Limb (tissue), 2 donors: ENCODE measurements around the gene CDC42BPB.

Experiments used
- DNase-seq, 2 donors: peaks; one replicate each; pipeline ENCODE4 v3.0.0-alpha.2; 2016; ENCODE audit errors: extremely low spot score in 2 of 2

The CDC42BPB gene

GRCh38 chr14:103073367-103073875 is 16.1 kb upstream of the CDC42BPB start:
- DNase-seq: no peak

GRCh38 chr14:103072595-103073366 is 15.4 kb upstream of the CDC42BPB start:
- DNase-seq: peak in 1 of 2 donors; percentile 27

- DNase-seq: no peak
These were observed 14.3 kb upstream of the CDC42BPB start for GRCh38 chr14:103071544-103072251.

- DNase-seq: no peak
These were observed 13.7 kb upstream of the CDC42BPB start for GRCh38 chr14:103070971-103071542.

GRCh38 chr14:103070263-103070885 is 13.0 kb upstream of the CDC42BPB start:
- no peak for DNase-seq

DNA sequence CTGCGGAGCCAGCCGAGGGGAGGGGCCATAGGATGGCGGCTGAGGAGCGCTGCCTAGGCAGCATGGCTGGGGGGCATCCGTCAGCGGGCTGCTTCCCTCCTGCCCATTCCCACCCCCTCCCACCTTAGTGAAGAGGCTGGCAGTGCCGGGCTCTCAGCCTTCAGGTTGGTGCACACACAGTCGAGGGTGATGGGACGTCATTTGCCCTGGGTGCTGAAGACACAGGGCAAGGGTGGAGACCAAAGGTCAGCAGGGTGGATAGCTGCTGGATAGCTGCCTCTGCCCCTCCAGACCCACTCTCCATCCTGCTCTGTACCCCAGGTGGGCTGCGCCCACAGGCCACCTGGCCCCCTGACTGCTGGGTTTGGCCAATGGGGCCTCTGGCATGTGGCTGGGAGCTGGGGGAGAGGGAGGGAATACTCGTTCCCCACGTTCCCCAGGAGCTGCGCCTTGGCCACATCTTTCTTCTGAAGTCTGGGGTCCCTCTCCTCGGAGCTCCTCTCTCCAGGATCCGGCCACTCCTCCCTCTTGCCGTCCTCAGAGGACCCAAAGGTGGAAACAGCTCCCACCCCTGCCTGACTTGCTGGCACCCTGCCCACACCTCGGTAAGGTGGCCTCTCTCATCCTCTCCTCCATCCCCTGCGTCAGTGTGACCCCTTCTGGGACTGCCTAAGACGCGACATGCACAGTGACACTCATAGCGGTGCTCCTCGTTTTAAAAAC is 11.2 kb upstream of the CDC42BPB start:
- no peak for DNase-seq

DNA sequence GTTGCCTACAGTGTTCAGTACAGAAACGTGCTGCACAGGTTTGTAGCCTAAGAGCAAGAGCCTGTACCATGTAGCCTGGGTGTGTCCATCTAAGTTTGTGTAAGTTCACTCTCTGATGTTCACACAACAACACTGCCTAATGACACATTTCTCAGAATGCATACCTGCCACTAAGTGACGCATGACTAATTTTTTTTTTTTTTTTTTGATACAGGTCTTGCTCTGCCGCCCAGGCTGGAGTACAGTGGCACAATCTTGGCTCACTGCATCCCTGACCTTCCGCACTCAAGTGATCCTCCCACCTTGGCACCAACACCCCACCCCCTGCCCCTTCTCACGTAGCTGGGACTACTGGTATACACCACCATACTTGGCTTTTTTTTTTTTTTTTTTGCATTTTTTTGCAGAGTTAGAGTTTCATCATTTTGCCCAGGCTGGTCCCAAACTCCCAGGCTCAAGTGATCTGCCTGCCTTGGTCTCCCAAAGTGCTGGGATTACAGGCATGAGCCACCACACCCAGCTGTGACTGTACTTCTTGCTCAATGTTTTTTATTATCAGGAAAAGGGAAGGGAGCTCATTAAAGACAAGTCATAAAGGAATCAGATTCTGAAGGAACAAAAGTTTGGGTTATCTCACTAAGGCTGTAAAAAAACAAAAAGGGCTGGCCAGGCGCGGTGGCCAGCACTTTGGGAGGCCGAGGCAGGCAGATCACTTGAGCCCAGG is 10.0 kb upstream of the CDC42BPB start:
- DNase-seq: no peak

GRCh38 chr14:103066399-103066798 is 9.1 kb upstream of the CDC42BPB start:
- DNase-seq: no peak

DNA sequence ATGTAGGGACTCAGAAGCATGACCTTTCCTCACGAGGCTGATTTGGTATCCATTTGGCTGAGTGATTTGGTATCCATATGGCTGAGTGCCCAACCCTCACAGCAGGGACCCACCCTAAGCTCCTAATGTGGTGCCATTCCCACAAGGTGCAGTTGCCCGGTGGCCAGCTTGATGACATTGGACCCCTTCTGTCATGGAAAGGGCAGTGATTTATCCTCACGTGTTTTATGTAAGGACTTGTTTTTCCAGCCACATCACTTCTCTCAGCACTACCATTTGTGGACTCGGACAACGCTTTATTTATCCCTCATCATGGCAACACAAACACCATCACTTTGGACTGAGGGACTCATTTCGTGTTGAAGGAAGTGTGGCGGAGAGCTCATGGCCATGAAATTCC is 8.5 kb upstream of the CDC42BPB start:
- DNase-seq: no peak

DNA sequence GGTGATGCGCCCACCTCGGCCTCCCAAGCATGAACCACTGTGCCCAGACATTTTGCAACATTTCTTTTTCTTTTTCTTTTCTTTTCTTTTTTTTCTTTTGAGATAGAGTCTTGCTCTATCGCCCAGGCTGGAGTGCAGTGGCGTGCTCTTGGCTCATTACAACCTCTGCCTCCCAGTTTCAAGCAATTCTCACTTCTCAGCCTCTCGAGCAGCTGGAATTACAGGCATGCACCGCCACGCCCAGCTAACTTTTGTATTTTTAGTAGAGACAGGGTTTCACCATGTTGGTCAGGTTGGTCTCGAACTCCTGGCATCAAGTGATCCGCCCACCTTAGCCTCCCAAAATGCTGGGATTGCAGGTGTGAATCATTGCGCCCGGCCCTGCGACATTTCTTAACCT is 7.6 kb upstream of the CDC42BPB start:
- DNase-seq: no peak

DNA sequence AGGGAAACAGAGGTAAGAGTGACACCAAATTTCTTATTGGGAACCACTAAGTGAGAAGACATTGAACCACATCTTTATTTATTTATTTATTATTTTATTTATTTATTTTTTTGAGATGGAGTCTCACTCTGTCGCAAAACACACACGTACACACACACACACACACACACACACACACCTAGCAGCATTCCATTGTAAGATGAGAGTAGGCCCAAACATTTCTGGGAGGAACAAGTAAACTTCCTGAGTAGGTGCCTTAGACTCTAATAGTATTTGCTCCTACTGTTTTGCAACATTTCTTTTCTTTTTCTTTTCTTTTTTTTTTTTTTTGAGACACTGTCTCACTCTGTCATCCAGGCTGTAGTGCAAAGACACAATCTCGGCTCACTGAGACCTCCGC is 7.1 kb upstream of the CDC42BPB start:
- DNase-seq: no peak

DNA sequence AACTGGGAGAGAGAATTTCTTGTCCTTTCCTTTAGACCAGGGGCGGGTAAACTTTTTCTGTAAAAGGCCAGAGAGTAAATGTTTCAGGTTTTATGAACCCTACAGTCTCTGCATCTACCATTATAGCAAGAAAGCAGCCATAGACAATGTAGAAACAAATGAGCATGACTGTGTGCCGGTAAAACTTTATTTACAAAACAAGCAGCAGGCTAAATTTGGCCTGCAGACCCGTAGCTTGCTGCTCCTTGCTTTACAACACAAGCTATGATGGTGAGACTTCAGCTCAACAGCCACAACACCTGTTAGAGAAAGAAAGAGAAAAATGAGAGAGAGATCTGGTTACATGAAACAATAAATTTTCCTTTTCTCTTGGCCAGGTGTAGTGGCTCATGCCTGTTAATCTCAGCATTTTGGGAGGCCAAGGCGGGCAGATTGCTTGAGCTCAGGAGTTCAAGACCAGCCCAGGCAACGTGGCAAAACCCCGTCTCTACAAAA is 4.2 kb upstream of the CDC42BPB start:
- no peak for DNase-seq

DNA sequence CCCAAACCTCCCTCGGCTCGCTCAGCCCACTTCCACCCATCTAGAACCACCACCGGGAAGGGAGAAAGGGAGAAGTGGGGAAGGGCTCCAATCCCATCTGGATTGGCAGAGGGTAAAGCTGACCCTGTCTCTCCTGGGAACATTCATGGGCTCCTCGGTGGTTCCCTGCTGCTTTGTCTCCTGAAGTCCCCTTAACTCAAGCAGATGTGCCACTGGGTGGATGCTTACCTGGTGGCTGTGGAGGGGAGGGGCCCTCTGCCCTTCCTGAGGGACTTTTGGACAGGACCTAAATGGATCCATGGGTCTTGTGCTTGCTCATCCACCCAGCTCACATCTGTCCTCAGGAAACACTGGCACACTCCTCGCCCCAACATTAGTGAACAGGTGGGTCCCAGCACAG is 2.2 kb upstream of the CDC42BPB start:
- no peak for DNase-seq

GRCh38 chr14:103058164-103059055 is 1.1 kb upstream of the CDC42BPB start:
- DNase-seq: no peak

- DNase-seq: no peak
These were observed 349 bp downstream of the CDC42BPB start for GRCh38 chr14:103057028-103057371.

DNA sequence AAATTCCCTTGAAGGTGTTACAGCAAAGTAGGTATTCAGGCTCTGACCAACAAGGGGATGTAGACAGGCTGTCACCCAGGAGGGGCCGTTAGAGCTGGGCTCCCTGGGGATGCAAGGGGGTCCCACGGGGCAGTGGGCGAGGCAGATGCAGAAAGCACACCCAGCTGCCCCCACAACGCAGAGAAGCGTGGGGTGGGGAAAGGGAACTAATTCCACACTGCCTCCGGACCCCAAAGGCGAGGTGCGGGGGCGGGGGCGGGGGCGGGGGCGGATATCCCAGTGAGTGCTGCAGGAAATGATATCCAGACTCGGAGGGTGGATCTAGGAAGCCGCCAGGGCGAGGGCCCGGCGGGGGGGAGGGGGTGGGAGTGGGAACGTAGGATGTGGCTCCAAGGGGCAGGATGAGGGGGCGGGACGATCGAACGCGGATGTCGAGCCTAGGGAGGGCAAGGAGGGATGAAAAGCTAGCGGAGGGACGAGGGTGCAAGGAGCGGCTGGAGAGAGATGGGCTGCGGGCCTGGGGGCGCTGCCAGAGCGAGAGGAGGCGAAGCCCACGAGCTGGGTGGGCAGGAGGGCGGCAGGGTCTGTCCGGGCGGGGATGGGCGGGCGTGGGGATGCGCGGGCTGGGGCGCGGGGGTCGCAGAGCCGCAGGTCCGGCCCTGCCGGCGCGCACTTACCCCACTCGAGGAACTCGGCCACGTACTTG is 874 bp downstream of the CDC42BPB start:
- peak; percentile 54 to 83 for DNase-seq

- no peak for DNase-seq
These were observed 1.7 kb downstream of the CDC42BPB start for GRCh38 chr14:103055695-103056094.

- DNase-seq: no peak
These were observed 4.9 kb downstream of the CDC42BPB start for GRCh38 chr14:103052407-103052806.

DNA sequence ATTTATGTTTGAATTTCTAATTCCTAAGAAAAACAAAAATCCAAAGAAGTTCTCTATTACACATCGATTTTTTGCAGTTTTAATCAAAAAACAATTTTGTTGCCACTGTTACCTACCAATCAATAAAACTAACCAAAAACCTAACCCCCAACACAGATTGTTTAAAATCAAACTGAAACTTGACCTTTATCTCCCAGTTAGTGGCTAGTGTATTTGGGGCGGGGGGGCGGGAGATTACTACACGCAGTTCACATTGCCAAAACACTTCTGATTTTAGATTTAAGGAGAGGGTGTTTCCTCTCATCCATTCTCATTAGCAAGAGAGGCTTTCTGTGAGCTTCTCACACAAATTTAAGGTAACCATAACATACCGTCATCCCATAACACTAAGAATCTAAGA is 6.4 kb downstream of the CDC42BPB start:
- no peak for DNase-seq
